Pons (tissue), 1 donor: ENCODE results near the gene SMS.

Experiments
- DNase-seq: peaks from one replicate; pipeline ENCODE4 v3.0.0-alpha.2; 2016; ENCODE audit warnings: low spot score

SMS gene

GRCh38 chrX:22039541-22039940 lies 99.0 kb downstream of the SMS start:
- no peak for DNase-seq

- DNase-seq, result no peak
These were observed 99.7 kb downstream of the SMS start for GRCh38 chrX:22040184-22040583.

DNA sequence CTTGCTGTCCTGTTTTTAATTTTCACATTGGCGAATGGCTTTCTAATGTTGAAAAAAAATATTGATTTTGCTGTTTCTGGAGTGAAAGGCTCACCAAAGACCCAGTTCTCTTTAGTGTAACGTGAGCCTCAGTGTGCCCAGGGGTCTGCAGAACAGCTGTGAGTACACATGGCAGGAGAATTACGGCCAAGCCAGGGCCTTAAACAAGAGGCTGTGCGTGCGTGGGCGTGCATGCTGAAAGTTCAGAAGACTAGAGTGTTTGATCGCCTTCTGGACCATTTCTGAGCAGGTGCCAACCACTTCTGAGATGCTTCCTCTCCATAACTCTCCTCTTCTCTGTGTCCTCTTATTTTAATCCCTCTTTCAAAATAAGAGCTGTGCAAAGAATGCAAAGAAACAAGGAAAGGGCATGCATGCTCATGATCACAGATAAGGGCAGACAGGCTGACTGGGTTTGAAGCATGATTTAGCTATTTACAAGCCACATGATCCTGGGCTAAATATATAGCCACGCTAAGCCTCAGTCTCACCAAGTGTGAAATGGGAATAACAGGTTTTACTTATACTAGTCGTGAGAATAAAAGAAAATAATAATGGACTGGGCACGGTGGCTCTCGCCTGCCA lies 101.5 kb downstream of the SMS start:
- no peak for DNase-seq

GRCh38 chrX:22043872-22044271 lies 103.4 kb downstream of the SMS start:
- DNase-seq, result no peak
